HL-60 (cell line): ENCODE results near the gene ELAVL4.

Experiments used
- DNase-seq, 2 experiments: peaks; one replicate each; pipeline ENCODE4 v3.0.0-alpha.2; 2010 to 2020; ENCODE audit warnings: low read depth in 1 of 2, low spot score in 1 of 2
- H3K27ac ChIP-seq: fragments of 250-450 bp; sonication (Bioruptor Pico); replicated peaks from 2 replicates; pipeline ENCODE4 v1.5.1; 2020; ENCODE audit warnings: mild to moderate bottlenecking, moderate library complexity
- H3K27me3 ChIP-seq: fragments of 250-450 bp; sonication (Bioruptor Pico); 2 replicates; pipeline ENCODE4 v1.5.1; 2021; ENCODE audit warnings: mild to moderate bottlenecking, moderate library complexity; ENCODE audit not compliant: insufficient read depth, poor library complexity, severe bottlenecking
- H3K4me3 ChIP-seq: replicated peaks from 2 replicates; pipeline ENCODE4 v1.5.1; 2011; ENCODE audit warnings: mild to moderate bottlenecking, control low read depth, low read length; ENCODE audit not compliant: insufficient read depth
- CTCF ChIP-seq: IDR thresholded peaks from one replicate; pipeline ENCODE4 v1.5.1; 2011; ENCODE audit warnings: low read length, control low read depth, inconsistent platforms; ENCODE audit not compliant: insufficient read depth
- GABPA ChIP-seq: IDR thresholded peaks from 2 replicates; pipeline ENCODE4 v1.6.1; 2012; ENCODE audit warnings: low read depth
- POLR2AphosphoS5 ChIP-seq: IDR thresholded peaks from 2 replicates; pipeline ENCODE4 v1.6.1; 2012; ENCODE audit warnings: low read depth
- REST ChIP-seq: IDR thresholded peaks from 2 replicates; pipeline ENCODE4 v1.6.1; 2012; ENCODE audit warnings: low read depth; ENCODE audit not compliant: insufficient replicate concordance
- SPI1 ChIP-seq: IDR thresholded peaks from 2 replicates; pipeline ENCODE4 v1.6.1; 2012; ENCODE audit warnings: low read depth, mild to moderate bottlenecking, borderline replicate concordance

ELAVL4 gene

GRCh38 chr1:50214717-50215116 lies 106.0 kb downstream of the ELAVL4 start:
- DNase-seq: no peak
- no peak for TF ChIP-seq POLR2AphosphoS5
- no peak for TF ChIP-seq GABPA
- no peak for TF ChIP-seq CTCF
- no peak for TF ChIP-seq REST
- TF ChIP-seq SPI1: no peak
- Histone ChIP-seq H3K27me3 (peaks cover 3% of the 10 kb centered on the region), H3K4me3 (no peak overlapping the region), H3K27ac (no peak overlapping the region)

GRCh38 chr1:50218344-50219120 lies 109.8 kb downstream of the ELAVL4 start:
- no peak for TF ChIP-seq GABPA
- TF ChIP-seq CTCF: no peak
- no peak for TF ChIP-seq REST
- DNase-seq: no peak
- Histone ChIP-seq H3K27me3 (peaks cover 3% of the 10 kb centered on the region), H3K4me3 (no peak overlapping the region), H3K27ac (no peak overlapping the region)

GRCh38 chr1:50228871-50229384 lies 120.2 kb downstream of the ELAVL4 start:
- TF ChIP-seq POLR2AphosphoS5 (no peak), GABPA (no peak), REST (no peak), SPI1 (no peak), CTCF (no peak)
- H3K4me3 ChIP-seq: no peak overlapping the region
- DNase-seq: no peak

More at GRCh38 chr1:50228871-50229384, 120.2 kb downstream of the ELAVL4 start:
- Histone ChIP-seq H3K27me3 (peaks cover 2% of the 10 kb centered on the region), H3K27ac (no peak overlapping the region)
